Stomach (tissue), 19 donors: ENCODE measurements around the gene IL36RN. TPM values are rescaled to one million over a fixed set of nuclear protein-coding genes. Genes with fewer than 3 reads are reported as not detected.

Experiments used
- DNase-seq, 2 donors: peaks; one replicate each; pipeline versions ENCODE4 v3.0.0 to v3.0.0-alpha.2; 2013 to 2019
- H3K27ac ChIP-seq, 5 donors: fragments of 200-600 bp in 4 of 5; sonication (generic) in 4 of 5; one replicate each; pipeline ENCODE4 v1.5.1; 2013 to 2019; ENCODE audit warnings: mild to moderate bottlenecking in 1 of 5, moderate library complexity in 1 of 5
- H3K27me3 ChIP-seq, 3 donors: fragments of 200-600 bp; sonication (generic); one replicate each; pipeline ENCODE4 v1.5.1; 2017 to 2019; ENCODE audit warnings: mixed run types in 1 of 3
- H3K36me3 ChIP-seq, 4 donors: fragments of 200-600 bp; sonication (generic); 1 replicate in 3 of 4; 2 replicates in 1 of 4; pipeline ENCODE4 v1.5.1; 2016 to 2019
- H3K4me1 ChIP-seq, 4 donors: fragments of 200-600 bp; sonication (generic); one replicate each; pipeline ENCODE4 v1.5.1; 2016 to 2019
- H3K4me3 ChIP-seq, 4 donors: fragments of 200-600 bp; sonication (generic) in 3 of 4; one replicate each; pipeline ENCODE4 v1.5.1; 2016 to 2019; ENCODE audit warnings: mild to moderate bottlenecking in 1 of 4
- H3K9me3 ChIP-seq, 4 donors: fragments of 200-600 bp; sonication (generic); one replicate each; pipeline ENCODE4 v1.5.1; 2016 to 2019
- EP300 ChIP-seq: sonication (generic); formaldehyde crosslinking; IDR thresholded peaks from one replicate; pipeline ENCODE4 v1.6.1; 2017; ENCODE audit warnings: antibody characterized with exemption
- POLR2A ChIP-seq, 4 donors: fragments of 450-650 bp; IDR thresholded peaks; one replicate each; pipeline ENCODE4 v1.6.1; 2016; ENCODE audit warnings: antibody characterized with exemption in 4 of 4, control low read depth in 2 of 4, mild to moderate bottlenecking in 1 of 4, moderate library complexity in 1 of 4
- POLR2AphosphoS5 ChIP-seq, 3 donors: sonication (generic); formaldehyde crosslinking; IDR thresholded peaks; one replicate each; pipeline ENCODE4 v1.6.1; 2016; ENCODE audit warnings: antibody characterized with exemption in 3 of 3
- WGBS, 5 donors: extraction: QIAGEN DNeasy Blood & Tissue Kit in 3 of 5; methylation state at CpG; one replicate each; pipeline versions ENCODE4 v1.1.5 to v1.1.7; 2013 to 2018; 5-methylcytosine and 5-hydroxymethylcytosine counted together
- intact Hi-C: fragments of 100-400 bp; cut with DNase I; formaldehyde crosslinking; loops from one replicate; pipeline ENCODE4 v1.15.1; 2023; ENCODE audit warnings: low total_unique reads
- long read RNA-seq, 10 donors: transcript quantifications; one replicate each; lab custom pipeline, GENCODE V29; 2026
- polyA plus RNA-seq, 3 donors: library from polyadenylated mRNA; stranded (reverse); fragments of 200-250 nt; gene quantifications; one replicate each; pipeline ENCODE4 v1.2.3, GENCODE V29; 2013
- total RNA-seq, 5 donors: library from RNA; depleted of rRNA; stranded (reverse); fragments of >200 nt; gene quantifications; one replicate each; pipeline versions ENCODE4 v1.1.0 to v1.2.3, GENCODE V29; 2014 to 2016
- TF ChIP-seq, protein P1 (sequence below), 7 experiments: fragments of 450-650 bp in 4 of 7; fragments of 200-600 bp in 3 of 7; sonication (generic) in 3 of 7; IDR thresholded peaks; one replicate each; pipeline ENCODE4 v1.5.1; 2016 to 2019; ENCODE audit warnings: antibody characterized with exemption in 7 of 7, control low read depth in 2 of 7, mild to moderate bottlenecking in 1 of 7
- donor health status: healthy with polysubstance abuse.
- donor health status: Bipolar disorder and iron deficiency.
- donor health status: healthy.

Gene IL36RN
- not detected for total RNA-seq
- polyA plus RNA-seq: 1 to 10 TPM in 1 of 3 donors, not detected in 2; 1.8 TPM
- long read RNA-seq, donor 1: 0 reads
- long read RNA-seq, donor 2: 0 reads
- long read RNA-seq, donor 3: 0 reads
- long read RNA-seq, donor 4: 0 reads
- long read RNA-seq, donor 5: 0 reads
- long read RNA-seq, donor 6: 0 reads
- long read RNA-seq, donor 7: 0 reads
- long read RNA-seq, donor 8: 0 reads
- long read RNA-seq, donor 9: 0 reads
- long read RNA-seq, donor 10: 0 reads

DNA sequence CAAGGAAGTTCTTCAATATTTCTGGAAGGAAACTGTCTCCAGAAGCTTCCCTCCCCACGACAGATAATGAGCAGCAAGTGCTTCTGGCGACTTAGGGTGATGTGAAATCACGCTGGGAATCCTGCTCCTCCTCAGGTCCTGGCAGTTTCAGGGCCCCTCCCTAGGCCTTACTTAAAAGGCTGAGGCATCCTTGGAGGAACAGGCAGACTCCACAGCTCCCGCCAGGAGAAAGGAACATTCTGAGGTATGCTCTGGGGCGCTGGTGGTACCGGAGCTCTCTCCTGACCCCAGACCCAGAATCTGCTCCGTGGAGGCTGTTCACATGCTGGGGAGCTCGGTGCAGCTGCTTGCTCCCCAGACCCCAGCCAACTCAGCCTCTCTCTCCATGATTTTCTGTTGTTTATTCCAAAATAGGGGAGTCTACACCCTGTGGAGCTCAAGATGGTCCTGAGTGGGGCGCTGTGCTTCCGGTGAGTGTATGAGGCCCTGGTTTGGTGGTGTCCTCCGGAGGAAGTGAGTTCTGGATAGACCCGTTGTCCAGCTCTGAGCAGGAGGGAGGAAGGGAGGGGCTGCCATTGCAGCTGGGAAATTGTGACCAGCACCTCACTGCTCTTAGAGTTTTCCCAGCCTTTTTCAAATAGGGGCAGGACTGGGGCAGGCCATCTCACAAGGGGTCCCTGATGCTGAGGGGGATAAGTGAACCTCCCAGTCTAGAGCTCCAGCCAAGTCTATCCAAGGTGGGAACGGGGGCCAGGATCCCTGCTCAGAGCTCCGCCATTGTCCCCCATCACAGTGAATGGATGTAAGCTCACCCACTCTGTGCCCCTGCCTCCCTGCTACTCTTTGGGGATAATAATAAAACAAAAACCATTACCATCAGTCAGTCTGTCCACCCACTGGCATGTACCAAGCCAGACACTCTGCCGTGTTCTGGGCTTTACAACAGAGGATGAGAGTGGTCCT lies at the start of gene IL36RN:
TSS of gene IL36RN (plus strand) at position 201 of the 963 bp plus-strand sequence. CDS start at position 442, 241 bp downstream.
- H3K4me1 ChIP-seq: no peaks in the 10 kb centered on the region
- WGBS, 5 donors: 78 to 89% (median 85%) methylated on average over 15 of the region's 15 CpGs
- TF ChIP-seq POLR2A (IDR thresholded peaks at IDR 0.05) (no peak), POLR2AphosphoS5 (IDR thresholded peaks at IDR 0.05) (no peak)
- TF ChIP-seq, protein P1, sequence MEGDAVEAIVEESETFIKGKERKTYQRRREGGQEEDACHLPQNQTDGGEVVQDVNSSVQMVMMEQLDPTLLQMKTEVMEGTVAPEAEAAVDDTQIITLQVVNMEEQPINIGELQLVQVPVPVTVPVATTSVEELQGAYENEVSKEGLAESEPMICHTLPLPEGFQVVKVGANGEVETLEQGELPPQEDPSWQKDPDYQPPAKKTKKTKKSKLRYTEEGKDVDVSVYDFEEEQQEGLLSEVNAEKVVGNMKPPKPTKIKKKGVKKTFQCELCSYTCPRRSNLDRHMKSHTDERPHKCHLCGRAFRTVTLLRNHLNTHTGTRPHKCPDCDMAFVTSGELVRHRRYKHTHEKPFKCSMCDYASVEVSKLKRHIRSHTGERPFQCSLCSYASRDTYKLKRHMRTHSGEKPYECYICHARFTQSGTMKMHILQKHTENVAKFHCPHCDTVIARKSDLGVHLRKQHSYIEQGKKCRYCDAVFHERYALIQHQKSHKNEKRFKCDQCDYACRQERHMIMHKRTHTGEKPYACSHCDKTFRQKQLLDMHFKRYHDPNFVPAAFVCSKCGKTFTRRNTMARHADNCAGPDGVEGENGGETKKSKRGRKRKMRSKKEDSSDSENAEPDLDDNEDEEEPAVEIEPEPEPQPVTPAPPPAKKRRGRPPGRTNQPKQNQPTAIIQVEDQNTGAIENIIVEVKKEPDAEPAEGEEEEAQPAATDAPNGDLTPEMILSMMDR (IDR thresholded peaks at IDR 0.05): no peak
- H3K9me3 ChIP-seq: peaks cover 0 to 13% (median 9%) of the 10 kb centered on the region in 4 donors
- H3K4me3 ChIP-seq: no peak within 1 kb of the TSS
- no peak for DNase-seq
- intact Hi-C loops: no loop called here
- H3K36me3 ChIP-seq: no peaks in the 10 kb centered on the region
- no peak within 1 kb of the TSS for H3K27ac ChIP-seq
- H3K27me3 ChIP-seq: peaks cover 0 to 7% (median 0%) of the 10 kb centered on the region in 3 donors

DNA sequence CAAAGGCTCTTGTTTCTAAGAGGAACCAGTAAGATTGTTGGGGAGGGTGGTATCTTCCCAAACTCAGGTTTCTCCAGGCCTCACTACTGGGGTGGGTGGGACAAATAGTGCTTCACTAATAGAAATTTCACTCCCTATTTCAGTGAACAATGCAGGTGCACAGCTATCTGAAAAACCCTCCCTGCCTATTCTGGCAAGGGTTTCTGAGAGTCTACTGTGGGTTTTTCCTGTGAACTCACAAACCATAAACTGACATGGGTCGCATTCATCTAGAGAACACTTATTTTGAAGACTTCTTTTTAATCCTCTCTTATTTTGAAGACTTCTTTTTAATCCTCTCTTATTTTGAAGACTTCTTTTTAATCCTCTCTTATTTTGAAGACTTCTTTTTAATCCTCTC lies 49.4 kb upstream of the IL36RN start:
- no peaks in the 10 kb centered on the region for H3K27me3 ChIP-seq
- TF ChIP-seq, protein P1 (IDR thresholded peaks at IDR 0.05): no peak
- TF ChIP-seq EP300: no peak
- no peak for TF ChIP-seq POLR2AphosphoS5 (IDR thresholded peaks at IDR 0.05)
- no peak for TF ChIP-seq POLR2A (IDR thresholded peaks at IDR 0.05)
- no peak overlapping the region for H3K4me3 ChIP-seq
- H3K27ac ChIP-seq: no peak overlapping the region
- H3K36me3 ChIP-seq: no peaks in the 10 kb centered on the region
- H3K9me3 ChIP-seq: no peaks in the 10 kb centered on the region
- no peak for DNase-seq
- WGBS, 5 donors: 60 to 95% (median 72%) methylated on average over 1 of the region's 1 CpG
- intact Hi-C loops: no loop called here
- H3K4me1 ChIP-seq: no peaks in the 10 kb centered on the region

DNA sequence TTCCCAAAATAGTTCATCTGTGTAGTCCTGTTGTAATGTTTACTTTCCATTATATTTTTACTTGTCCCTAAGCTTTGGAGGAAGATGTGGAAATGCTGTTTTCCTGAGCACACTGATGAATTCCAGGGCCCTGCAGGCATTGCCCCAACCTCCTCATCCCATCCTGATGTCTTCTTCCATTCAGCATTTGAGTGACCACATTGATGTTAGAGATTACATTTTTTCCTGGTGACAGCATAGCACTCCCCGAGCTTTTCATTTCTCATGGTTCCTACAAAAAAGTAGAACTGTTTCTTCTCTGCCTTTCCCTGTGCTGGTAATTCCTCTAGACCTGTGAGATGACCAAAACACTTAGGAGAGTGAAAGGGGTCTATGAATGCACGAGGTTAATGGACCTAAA lies 48.9 kb upstream of the IL36RN start:
- 44 to 57% (median 48%) methylated on average over 2 of the region's 2 CpGs for WGBS, 5 donors
- DNase-seq: no peak
- Histone ChIP-seq H3K27ac (no peak overlapping the region), H3K27me3 (no peaks in the 10 kb centered on the region), H3K4me3 (no peak overlapping the region), H3K9me3 (no peaks in the 10 kb centered on the region), H3K36me3 (no peaks in the 10 kb centered on the region), H3K4me1 (no peaks in the 10 kb centered on the region)
- TF ChIP-seq, protein P1 (IDR thresholded peaks at IDR 0.05): no peak
- intact Hi-C loops: no loop called here

DNA sequence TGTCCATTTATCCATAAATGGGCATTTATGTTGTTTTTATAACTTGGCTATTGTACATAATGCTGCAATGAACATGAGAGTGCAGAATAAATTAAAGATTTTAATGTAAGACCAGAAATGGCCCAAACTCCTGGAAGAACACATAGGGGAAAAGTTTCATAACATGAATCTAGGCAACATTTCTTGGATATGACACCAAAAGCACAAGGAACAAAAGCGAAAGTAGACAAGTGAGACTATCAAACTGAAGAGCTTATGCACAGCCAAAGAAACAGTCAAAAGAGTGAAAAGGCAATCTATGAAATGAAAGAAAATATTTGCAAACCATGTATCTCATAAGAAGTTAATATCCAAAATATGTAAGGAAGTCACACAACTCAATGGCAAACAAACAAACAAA lies 47.9 kb upstream of the IL36RN start:
- Histone ChIP-seq H3K27me3 (no peaks in the 10 kb centered on the region), H3K4me3 (no peak overlapping the region), H3K4me1 (no peaks in the 10 kb centered on the region), H3K36me3 (no peaks in the 10 kb centered on the region), H3K27ac (no peak overlapping the region), H3K9me3 (no peaks in the 10 kb centered on the region)
- TF ChIP-seq, protein P1 (IDR thresholded peaks at IDR 0.05): no peak
- TF ChIP-seq POLR2A (IDR thresholded peaks at IDR 0.05): no peak
- TF ChIP-seq POLR2AphosphoS5 (IDR thresholded peaks at IDR 0.05): no peak
- TF ChIP-seq EP300: no peak
- DNase-seq: no peak
- intact Hi-C loops: no loop called here
- 80 to 100% (median 100%) methylated on average over 1 of the region's 1 CpG for WGBS, 5 donors
